Hepatocyte (in vitro differentiated cells): ENCODE results near the gene ARHGAP1. TPM values are rescaled to one million over a fixed set of nuclear protein-coding genes. Genes with fewer than 3 reads are reported as not detected.

ENCODE experiments used
- DNase-seq: peaks from one replicate; pipeline ENCODE4 v3.0.0-alpha.2; 2016; ENCODE audit warnings: low spot score
- H2AFZ ChIP-seq: fragments of 200-600 bp; sonication (generic); 2 replicates; pipeline ENCODE4 v1.6.0; 2016; ENCODE audit warnings: antibody characterized with exemption, mild to moderate bottlenecking
- H3K27ac ChIP-seq: fragments of 200-600 bp; sonication (generic); 2 replicates; pipeline ENCODE4 v1.5.1; 2016; ENCODE audit warnings: mild to moderate bottlenecking
- H3K27me3 ChIP-seq: fragments of 200-600 bp; sonication (generic); 2 replicates; pipeline ENCODE4 v1.6.1; 2016
- H3K36me3 ChIP-seq: fragments of 200-600 bp; sonication (generic); replicated peaks from 2 replicates; pipeline ENCODE4 v1.5.1; 2016; ENCODE audit warnings: low read depth; ENCODE audit not compliant: insufficient read depth
- H3K4me1 ChIP-seq: fragments of 200-600 bp; sonication (generic); 2 replicates; pipeline ENCODE4 v1.5.1; 2016; ENCODE audit warnings: mild to moderate bottlenecking, moderate library complexity; ENCODE audit not compliant: insufficient read depth
- H3K4me2 ChIP-seq: fragments of 200-600 bp; sonication (generic); 2 replicates; pipeline ENCODE4 v1.6.0; 2016
- H3K4me3 ChIP-seq: fragments of 200-600 bp; sonication (generic); 2 replicates; pipeline ENCODE4 v1.5.1; 2016; ENCODE audit warnings: mild to moderate bottlenecking
- H3K79me2 ChIP-seq: fragments of 200-600 bp; sonication (generic); 2 replicates; pipeline ENCODE4 v1.6.0; 2017; ENCODE audit warnings: mild to moderate bottlenecking
- H3K9me2 ChIP-seq: fragments of 200-600 bp; sonication (generic); replicated peaks from 2 replicates; pipeline ENCODE4 v1.6.0; 2017; ENCODE audit warnings: mild to moderate bottlenecking; ENCODE audit not compliant: insufficient read depth
- H3K9me3 ChIP-seq: fragments of 200-600 bp; sonication (generic); 2 replicates; pipeline ENCODE4 v1.5.1; 2016; ENCODE audit warnings: low read depth, mild to moderate bottlenecking
- H4K20me1 ChIP-seq: fragments of 200-600 bp; sonication (generic); 2 replicates; pipeline ENCODE4 v1.6.0; 2016; ENCODE audit warnings: mild to moderate bottlenecking; ENCODE audit not compliant: insufficient read depth, poor library complexity, severe bottlenecking
- CTCF ChIP-seq: fragments of 200-600 bp; sonication (generic); IDR thresholded peaks from 2 replicates; pipeline ENCODE4 v1.5.1; 2016; ENCODE audit warnings: antibody characterized with exemption, mild to moderate bottlenecking; ENCODE audit not compliant: poor library complexity
- EZH2 ChIP-seq: fragments of 200-600 bp; sonication (generic); IDR thresholded peaks from 2 replicates; pipeline ENCODE4 v1.6.1; 2016; ENCODE audit warnings: antibody characterized with exemption, mild to moderate bottlenecking, borderline replicate concordance
- EZH2phosphoT487 ChIP-seq: fragments of 200-600 bp; sonication (generic); IDR thresholded peaks from one replicate; pipeline ENCODE4 v1.6.1; 2018; ENCODE audit warnings: antibody characterized with exemption, mild to moderate bottlenecking, low read depth, moderate library complexity; ENCODE audit not compliant: unreplicated experiment, severe bottlenecking
- WGBS: methylation state at CpG from one replicate; pipeline ENCODE4 v1.1.6; 2016; ENCODE audit warnings: low lambda C conversion rate; ENCODE audit errors: missing lambda C conversion rate; 5-methylcytosine and 5-hydroxymethylcytosine counted together
- polyA plus RNA-seq: library from polyadenylated mRNA; unstranded; fragments of >200 nt; fragmentation: Nextera tagmentation; extraction: Ambion mirVana; gene quantifications from 2 replicates; pipeline ENCODE4 v1.2.1, GENCODE V29; 2016
- total RNA-seq: library from RNA; depleted of rRNA; stranded (reverse); fragments of >200 nt; gene quantifications from 2 replicates; pipeline ENCODE4 v1.2.3, GENCODE V29; 2014

The ARHGAP1 gene
- total and polyA plus RNA-seq, 2 experiments from 2014 or later, result 23.4 to 62.8 TPM

- Histone ChIP-seq H3K9me3 (no peaks in the 10 kb centered on the region), H3K4me2 (no peak overlapping the region), H2AFZ (no peak overlapping the region), H3K27me3 (no peaks in the 10 kb centered on the region), H3K4me1 (peaks cover 6% of the 10 kb centered on the region), H3K79me2 (peaks cover 2% of the 10 kb centered on the region), H3K27ac (peak overlapping the region; percentile 45), H3K4me3 (no peak overlapping the region), H3K36me3 (no peaks in the 10 kb centered on the region), H4K20me1 (no peaks in the 10 kb centered on the region), H3K9me2 (no peaks in the 10 kb centered on the region)
- DNase-seq, result no peak
- 67% methylated on average over 6 of the region's 6 CpGs for WGBS
- TF ChIP-seq CTCF (no peak), EZH2phosphoT487 (no peak), EZH2 (no peak)
Observed at GRCh38 chr11:46664612-46665011, 35.8 kb downstream of the ARHGAP1 start.

GRCh38 chr11:46663277-46663940 is 37.0 kb downstream of the ARHGAP1 start:
- DNase-seq, result no peak
- H3K27ac ChIP-seq, result no peak overlapping the region
- H3K4me2 ChIP-seq, result no peak overlapping the region
- H3K27me3 ChIP-seq, result no peaks in the 10 kb centered on the region
- no peaks in the 10 kb centered on the region for H3K9me2 ChIP-seq
- 97% methylated on average over 4 of the region's 4 CpGs for WGBS
- H3K36me3 ChIP-seq, result peaks cover 4% of the 10 kb centered on the region
- H3K79me2 ChIP-seq, result peaks cover 2% of the 10 kb centered on the region
- H4K20me1 ChIP-seq, result no peaks in the 10 kb centered on the region
- H3K9me3 ChIP-seq, result no peaks in the 10 kb centered on the region
- no peak overlapping the region for H3K4me3 ChIP-seq
- no peak overlapping the region for H2AFZ ChIP-seq
- H3K4me1 ChIP-seq, result peaks cover 14% of the 10 kb centered on the region
- no peak for TF ChIP-seq EZH2phosphoT487
- no peak for TF ChIP-seq CTCF
- TF ChIP-seq EZH2, result no peak

- Histone ChIP-seq H3K27me3 (no peaks in the 10 kb centered on the region), H3K9me3 (no peaks in the 10 kb centered on the region), H3K9me2 (no peaks in the 10 kb centered on the region), H2AFZ (no peak overlapping the region), H3K4me2 (no peak overlapping the region), H3K79me2 (peaks cover 2% of the 10 kb centered on the region), H3K4me3 (no peak overlapping the region), H3K36me3 (peaks cover 4% of the 10 kb centered on the region), H4K20me1 (no peaks in the 10 kb centered on the region), H3K4me1 (peaks cover 14% of the 10 kb centered on the region), H3K27ac (no peak overlapping the region)
- TF ChIP-seq EZH2phosphoT487 (no peak), EZH2 (no peak), CTCF (no peak)
- no peak for DNase-seq
Observed at GRCh38 chr11:46662366-46662765, 38.1 kb downstream of the ARHGAP1 start.

- Histone ChIP-seq H3K4me2 (no peak overlapping the region), H4K20me1 (no peaks in the 10 kb centered on the region), H3K36me3 (peaks cover 4% of the 10 kb centered on the region), H3K4me3 (no peak overlapping the region), H3K27ac (no peak overlapping the region), H3K9me2 (no peaks in the 10 kb centered on the region), H3K27me3 (no peaks in the 10 kb centered on the region), H3K79me2 (peaks cover 2% of the 10 kb centered on the region), H3K4me1 (peaks cover 14% of the 10 kb centered on the region), H3K9me3 (no peaks in the 10 kb centered on the region), H2AFZ (no peak overlapping the region)
- no peak for DNase-seq
- no peak for TF ChIP-seq CTCF
- no peak for TF ChIP-seq EZH2
- no peak for TF ChIP-seq EZH2phosphoT487
Observed at GRCh38 chr11:46661836-46662235, 38.6 kb downstream of the ARHGAP1 start.
